EH (cell line): ENCODE measurements around the gene PCSK7.

Experiments
- DNase-seq: peaks from one replicate; pipeline ENCODE4 v3.0.0-alpha.2; 2015; ENCODE audit warnings: low read depth

The PCSK7 gene

DNA sequence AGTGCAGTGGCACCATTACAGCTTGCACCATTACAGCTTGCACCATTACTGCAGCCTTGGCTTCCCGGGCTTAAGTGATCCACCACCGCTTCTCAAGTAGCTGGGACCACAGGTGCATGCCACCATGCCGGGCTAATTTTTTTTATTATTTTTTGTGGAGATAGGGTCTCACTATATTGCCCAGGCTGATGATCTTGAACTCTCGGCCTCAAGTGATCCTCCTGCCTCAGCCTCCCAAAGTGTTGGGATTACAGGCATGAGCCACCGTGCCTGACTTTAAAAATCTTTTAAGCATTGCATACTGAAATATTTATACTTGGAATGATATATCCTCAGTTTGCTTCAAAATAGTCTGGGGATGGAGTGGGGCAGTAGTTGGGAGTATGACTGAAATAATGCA lies 77.4 kb downstream of the PCSK7 start:
- no peak for DNase-seq
